HG02943 (cell line): ENCODE measurements around the gene MS4A8.

Experiments
- ATAC-seq: cut with Tn5 transposase; IDR thresholded peaks from one replicate; pipeline ENCODE4 v1.9.1; 2021; ENCODE audit warnings: mild to moderate bottlenecking, low read depth, moderate library complexity; ENCODE audit not compliant: unreplicated experiment

MS4A8 gene

DNA sequence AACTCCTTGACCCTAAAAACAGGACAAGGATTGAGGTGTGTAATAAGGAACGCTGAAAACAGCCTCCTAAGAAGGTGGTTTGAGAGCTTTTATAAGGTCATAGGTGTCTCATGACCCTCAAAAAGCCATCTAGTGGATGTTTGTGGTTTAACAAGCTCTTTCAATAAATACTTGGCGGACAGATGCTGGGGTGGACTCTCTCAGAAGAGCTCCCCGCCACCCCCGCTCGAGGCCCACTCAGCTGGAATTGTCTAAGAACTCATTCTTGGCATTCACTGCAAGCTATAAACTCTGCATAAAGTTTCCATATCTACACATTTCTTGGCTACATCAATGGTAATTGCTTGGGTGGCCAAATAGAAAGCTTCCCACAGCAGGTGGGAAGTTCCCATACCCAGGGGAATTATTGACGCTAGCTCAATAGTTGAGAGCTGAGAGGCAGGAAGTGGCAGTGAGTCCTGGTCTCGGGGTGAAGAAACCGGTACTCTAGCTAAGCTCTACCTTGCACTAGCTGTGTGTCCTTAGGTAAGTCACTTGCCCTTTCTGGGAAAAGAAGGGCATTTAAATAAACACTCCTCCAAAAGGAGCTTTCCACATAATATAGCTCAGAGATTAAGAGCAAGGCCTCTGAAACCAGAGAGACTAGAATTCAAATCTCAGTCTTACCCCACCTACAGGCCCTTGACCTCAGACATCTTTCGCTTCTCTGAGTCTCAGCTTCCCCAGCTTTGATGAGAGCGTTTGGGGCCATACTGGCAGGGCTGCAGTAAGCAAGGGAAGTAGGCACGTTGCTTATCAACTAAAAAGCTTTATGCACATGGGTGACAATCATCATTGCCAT is 63.7 kb downstream of the MS4A8 start:
- ATAC-seq: peak; percentile 63

DNA sequence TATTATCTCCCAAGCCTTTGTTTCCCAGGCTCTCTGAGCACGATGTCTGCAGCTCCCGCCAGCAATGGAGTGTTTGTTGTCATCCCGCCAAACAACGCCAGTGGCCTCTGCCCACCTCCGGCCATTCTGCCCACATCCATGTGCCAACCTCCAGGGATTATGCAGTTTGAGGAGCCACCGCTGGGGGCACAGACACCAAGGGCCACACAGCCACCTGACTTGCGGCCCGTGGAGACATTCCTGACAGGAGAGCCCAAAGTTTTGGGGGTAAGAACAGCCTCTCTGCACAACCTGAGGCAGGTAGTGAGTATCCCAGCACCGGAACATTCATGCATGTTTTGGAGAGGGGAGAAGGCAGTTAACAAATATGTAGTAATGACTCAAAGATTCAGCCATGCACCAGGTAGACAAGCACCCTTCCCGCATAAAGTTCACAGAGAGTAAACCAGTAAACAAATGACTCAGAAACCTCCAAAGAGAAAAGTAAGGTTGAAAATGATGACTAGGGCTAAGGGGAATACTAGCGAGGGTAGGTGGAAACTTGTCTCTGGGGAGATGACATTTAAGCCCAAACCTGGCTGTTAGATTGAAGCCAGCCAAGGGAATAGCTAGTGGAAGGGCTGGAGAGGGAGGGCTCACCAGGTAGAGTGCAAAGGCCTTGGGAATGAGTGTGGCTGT is 64.4 kb downstream of the MS4A8 start:
- no peak for ATAC-seq

DNA sequence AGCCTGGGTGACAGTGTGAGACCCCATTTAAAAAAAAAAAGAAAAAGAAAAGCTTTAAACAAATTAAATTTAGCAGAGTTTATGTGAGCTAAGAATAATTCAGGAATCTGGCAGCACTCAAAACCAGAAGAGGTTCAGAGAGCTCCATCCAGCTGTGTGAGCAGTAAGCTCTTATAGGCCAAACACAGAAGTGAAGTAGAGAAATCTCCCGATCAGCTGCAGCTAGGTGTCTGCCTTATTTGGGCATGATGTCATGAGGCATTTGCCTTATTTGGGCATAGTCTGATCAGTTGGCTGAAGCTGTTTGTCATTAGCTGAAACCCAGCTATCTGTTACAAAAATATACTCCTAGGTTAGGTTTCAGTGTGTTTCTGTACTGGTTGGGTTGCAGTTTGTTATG is 65.5 kb downstream of the MS4A8 start:
- ATAC-seq: no peak

DNA sequence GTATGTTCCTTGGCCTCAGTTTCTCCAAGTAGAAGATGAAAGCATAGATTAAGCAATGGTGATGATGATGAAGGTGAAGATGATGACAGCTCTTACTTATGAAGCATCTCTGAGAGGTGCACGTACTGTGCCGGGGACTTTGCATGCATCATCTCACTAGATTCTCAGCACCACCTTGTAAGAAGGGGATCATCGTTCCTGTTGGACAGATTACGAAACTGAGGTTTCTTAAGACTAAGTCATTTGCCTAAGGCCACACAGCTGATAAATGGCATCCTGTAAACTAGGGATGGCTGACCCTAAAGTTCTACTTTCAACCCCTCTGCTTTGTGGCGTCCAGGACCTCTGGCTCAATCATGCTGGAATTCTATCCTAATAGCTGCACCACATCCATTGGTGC is 65.9 kb downstream of the MS4A8 start:
- no peak for ATAC-seq
